Dendritic cell treated with granulocyte-macrophage colony-stimulating factor and Interleukin-4, amounts not matched to agents 40 ng/mL and 50 ng/mL, for 4 days (primary cell): ENCODE results near the gene C4orf50.

Experiments used
- H3K27ac Mint-ChIP-seq: one replicate; pipeline ENCODE4 v1.8.0; 2022; ENCODE audit warnings: mild to moderate bottlenecking, mixed read lengths
- H3K27me3 Mint-ChIP-seq: one replicate; pipeline ENCODE4 v1.8.0; 2022; ENCODE audit warnings: mild to moderate bottlenecking, mixed read lengths
- H3K36me3 Mint-ChIP-seq: one replicate; pipeline ENCODE4 v1.8.0; 2022; ENCODE audit warnings: low read depth, mixed read lengths
- H3K4me1 Mint-ChIP-seq: one replicate; pipeline ENCODE4 v1.8.0; 2022; ENCODE audit warnings: low read depth, mixed read lengths
- H3K4me3 Mint-ChIP-seq: one replicate; pipeline ENCODE4 v1.8.0; 2022; ENCODE audit warnings: mild to moderate bottlenecking, moderate library complexity, mixed read lengths
- H3K9me3 Mint-ChIP-seq: one replicate; pipeline ENCODE4 v1.8.0; 2022; ENCODE audit warnings: mixed read lengths
- intact Hi-C: fragments of 100-400 bp; cut with micrococcal nuclease; formaldehyde crosslinking; loops from one replicate; pipeline ENCODE4 v1.15.0; 2022

The C4orf50 gene

DNA sequence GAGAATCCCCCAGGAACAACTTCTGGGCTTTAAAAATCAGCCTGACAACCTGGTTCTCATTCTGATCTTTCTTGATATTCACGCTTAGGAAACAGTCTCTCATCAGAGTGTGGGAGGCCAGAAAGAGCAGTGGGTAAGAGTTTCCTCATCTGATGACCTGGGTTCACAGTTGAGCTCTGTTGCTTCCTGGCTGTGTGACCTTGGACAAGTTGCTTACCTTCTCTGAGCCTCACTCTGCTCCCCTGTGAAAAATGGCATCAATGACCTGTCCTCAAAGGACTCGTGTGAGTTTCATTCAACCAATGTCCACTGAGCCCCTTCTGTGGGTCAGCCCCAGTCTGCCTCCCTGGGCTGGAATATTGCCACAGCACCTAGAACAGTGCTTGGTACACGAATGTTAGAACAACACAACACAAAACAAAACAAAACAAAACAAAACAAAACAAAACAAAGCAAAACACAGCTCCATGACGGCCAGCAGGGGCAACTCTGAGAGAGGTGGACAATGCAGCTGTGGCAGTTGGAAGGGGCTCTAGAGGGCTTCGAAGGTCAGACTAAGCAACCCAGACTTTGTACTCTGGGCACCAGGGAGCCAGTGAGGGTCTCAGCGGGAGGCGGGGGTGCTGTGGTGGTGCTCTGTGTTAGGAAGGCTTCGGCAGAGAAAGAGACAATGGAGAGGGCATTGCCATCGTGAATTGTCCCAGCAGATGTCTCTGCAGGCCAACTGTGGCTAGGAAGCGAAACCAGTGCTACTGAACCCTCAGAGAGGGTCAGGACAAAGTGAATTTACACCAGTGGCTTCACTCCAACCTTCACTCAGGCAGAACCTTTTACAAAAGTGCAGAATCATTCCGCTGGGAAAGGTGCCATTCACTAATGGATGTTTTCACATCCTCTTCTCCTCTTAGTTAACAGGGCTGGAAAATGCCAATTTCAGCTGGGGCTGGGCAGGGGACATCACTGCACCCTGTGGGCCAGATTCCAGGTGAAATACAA lies 14.3 kb upstream of the C4orf50 start:
- no peaks in the 10 kb centered on the region for H3K36me3 Mint-ChIP-seq
- H3K27ac Mint-ChIP-seq: no peak overlapping the region
- H3K27me3 Mint-ChIP-seq: no peaks in the 10 kb centered on the region
- H3K9me3 Mint-ChIP-seq: no peaks in the 10 kb centered on the region
- H3K4me3 Mint-ChIP-seq: no peak overlapping the region
- intact Hi-C loops: no loop called here
- H3K4me1 Mint-ChIP-seq: no peaks in the 10 kb centered on the region

- H3K27ac Mint-ChIP-seq: no peak overlapping the region
- intact Hi-C loops: no loop called here
- no peak overlapping the region for H3K4me3 Mint-ChIP-seq
- H3K27me3 Mint-ChIP-seq: no peaks in the 10 kb centered on the region
- no peaks in the 10 kb centered on the region for H3K4me1 Mint-ChIP-seq
- no peaks in the 10 kb centered on the region for H3K9me3 Mint-ChIP-seq
- no peaks in the 10 kb centered on the region for H3K36me3 Mint-ChIP-seq
Observed at GRCh38 chr4:6031846-6032245, 13.6 kb upstream of the C4orf50 start.

GRCh38 chr4:6030679-6031078 lies 12.4 kb upstream of the C4orf50 start:
- H3K4me1 Mint-ChIP-seq: no peaks in the 10 kb centered on the region
- H3K4me3 Mint-ChIP-seq: no peak overlapping the region
- H3K9me3 Mint-ChIP-seq: no peaks in the 10 kb centered on the region
- no peaks in the 10 kb centered on the region for H3K36me3 Mint-ChIP-seq
- no peak overlapping the region for H3K27ac Mint-ChIP-seq
- H3K27me3 Mint-ChIP-seq: no peaks in the 10 kb centered on the region
- intact Hi-C loops: no loop called here

GRCh38 chr4:6029254-6029653 lies 11.0 kb upstream of the C4orf50 start:
- intact Hi-C loops: no loop called here
- Mint-ChIP-seq H3K27ac (no peak overlapping the region), H3K4me1 (no peaks in the 10 kb centered on the region), H3K9me3 (no peaks in the 10 kb centered on the region), H3K27me3 (no peaks in the 10 kb centered on the region), H3K4me3 (no peak overlapping the region), H3K36me3 (no peaks in the 10 kb centered on the region)

DNA sequence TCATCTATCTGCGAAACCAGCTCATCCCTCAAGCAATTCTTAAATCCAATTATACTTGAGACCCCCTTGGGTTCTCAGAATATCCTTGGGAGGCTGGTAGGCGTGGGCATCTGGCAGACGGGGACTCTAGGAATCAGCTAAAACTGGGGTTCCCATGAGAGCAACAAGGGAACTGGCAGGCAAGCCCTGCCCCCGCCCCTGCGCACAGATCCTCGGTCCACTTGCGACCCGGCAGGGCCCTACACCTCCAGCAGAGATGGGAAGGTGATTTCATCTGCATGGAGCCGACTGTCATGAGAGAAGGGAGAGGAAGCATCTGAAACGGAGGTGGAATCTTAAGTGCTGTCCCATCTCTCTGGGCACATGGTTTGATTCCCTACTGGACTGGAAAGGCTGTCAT lies 9.9 kb upstream of the C4orf50 start:
- Mint-ChIP-seq H3K27ac (no peak overlapping the region), H3K27me3 (no peaks in the 10 kb centered on the region), H3K4me1 (no peaks in the 10 kb centered on the region), H3K36me3 (no peaks in the 10 kb centered on the region), H3K9me3 (no peaks in the 10 kb centered on the region), H3K4me3 (no peak overlapping the region)
- intact Hi-C loops: no loop called here

DNA sequence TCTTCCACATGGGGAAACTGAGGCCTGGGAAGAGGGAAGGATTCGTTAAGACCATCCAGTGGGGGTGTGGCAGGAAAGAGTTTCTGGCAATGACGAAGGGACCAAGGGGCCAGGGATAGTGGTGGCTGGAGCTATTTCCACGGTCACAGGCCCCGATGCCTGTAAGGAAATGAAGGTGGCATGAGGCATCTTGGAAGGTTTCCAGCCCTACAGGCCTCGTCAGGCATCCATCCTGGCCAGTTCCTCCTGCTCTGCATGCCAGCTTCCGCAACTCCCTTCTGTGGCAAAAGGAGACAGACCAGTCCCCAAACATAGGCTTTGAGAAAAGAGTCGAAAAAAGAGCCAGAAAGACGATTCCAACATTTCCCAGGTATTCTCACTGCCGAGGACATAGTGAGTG lies 9.2 kb upstream of the C4orf50 start:
- intact Hi-C loops: no loop called here
- Mint-ChIP-seq H3K9me3 (no peaks in the 10 kb centered on the region), H3K36me3 (no peaks in the 10 kb centered on the region), H3K4me3 (no peak overlapping the region), H3K4me1 (no peaks in the 10 kb centered on the region), H3K27me3 (no peaks in the 10 kb centered on the region), H3K27ac (no peak overlapping the region)

- H3K36me3 Mint-ChIP-seq: no peaks in the 10 kb centered on the region
- H3K27me3 Mint-ChIP-seq: no peaks in the 10 kb centered on the region
- H3K9me3 Mint-ChIP-seq: no peaks in the 10 kb centered on the region
- no peak overlapping the region for H3K4me3 Mint-ChIP-seq
- no peaks in the 10 kb centered on the region for H3K4me1 Mint-ChIP-seq
- intact Hi-C loops: no loop called here
- H3K27ac Mint-ChIP-seq: no peak overlapping the region
Observed at GRCh38 chr4:6024313-6024960, 6.2 kb upstream of the C4orf50 start.

GRCh38 chr4:6023731-6024130 lies 5.5 kb upstream of the C4orf50 start:
- Mint-ChIP-seq H3K4me1 (no peaks in the 10 kb centered on the region), H3K27ac (no peak overlapping the region), H3K9me3 (no peaks in the 10 kb centered on the region), H3K36me3 (no peaks in the 10 kb centered on the region), H3K4me3 (no peak overlapping the region), H3K27me3 (peaks cover 3% of the 10 kb centered on the region)
- intact Hi-C loops: no loop called here

DNA sequence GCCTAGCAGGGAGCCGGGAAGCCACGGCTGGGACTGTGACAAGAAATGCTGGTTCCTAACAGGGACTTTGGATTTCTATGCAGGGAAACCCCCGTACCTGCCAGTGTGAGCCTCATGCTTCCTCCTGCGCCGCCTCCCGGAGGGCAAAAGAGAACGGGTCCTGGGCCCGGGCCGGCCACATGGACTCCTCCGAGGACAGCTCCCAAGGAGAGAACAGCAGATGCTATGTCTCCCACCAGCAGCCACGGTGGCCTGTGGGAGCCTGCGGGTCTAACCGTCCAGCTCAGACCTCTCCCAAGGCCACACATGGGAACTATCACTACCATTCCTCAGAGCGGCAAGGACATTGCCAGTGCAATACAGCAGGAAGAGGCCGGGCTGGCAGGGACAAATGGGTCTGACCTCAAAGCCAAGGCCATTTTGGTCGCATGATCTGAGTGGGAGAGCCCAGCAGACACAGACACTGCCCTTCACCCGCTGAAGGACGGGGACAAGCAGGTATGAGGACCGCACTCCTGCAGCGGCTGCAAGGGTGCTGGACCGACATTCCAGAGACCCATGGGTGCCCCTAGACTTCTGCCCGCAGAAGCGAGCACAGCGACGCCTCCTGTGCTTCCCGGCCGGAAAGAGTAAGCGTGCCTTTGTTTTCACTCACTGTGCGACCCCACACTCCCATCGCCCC lies 4.5 kb upstream of the C4orf50 start:
- Mint-ChIP-seq H3K36me3 (no peaks in the 10 kb centered on the region), H3K4me1 (no peaks in the 10 kb centered on the region), H3K4me3 (no peak overlapping the region), H3K27ac (no peak overlapping the region), H3K27me3 (peaks cover 3% of the 10 kb centered on the region), H3K9me3 (no peaks in the 10 kb centered on the region)
- intact Hi-C loops: no loop called here

- Mint-ChIP-seq H3K4me3 (no peak overlapping the region), H3K27me3 (peaks cover 3% of the 10 kb centered on the region), H3K4me1 (no peaks in the 10 kb centered on the region), H3K36me3 (no peaks in the 10 kb centered on the region), H3K27ac (no peak overlapping the region), H3K9me3 (no peaks in the 10 kb centered on the region)
- intact Hi-C loops: no loop called here
Observed at GRCh38 chr4:6021831-6022606, 3.8 kb upstream of the C4orf50 start.

GRCh38 chr4:6020613-6021012 lies 2.4 kb upstream of the C4orf50 start:
- intact Hi-C loops: no loop called here
- no peaks in the 10 kb centered on the region for H3K36me3 Mint-ChIP-seq
- H3K9me3 Mint-ChIP-seq: no peaks in the 10 kb centered on the region
- no peak overlapping the region for H3K4me3 Mint-ChIP-seq
- no peak overlapping the region for H3K27ac Mint-ChIP-seq
- peaks cover 3% of the 10 kb centered on the region for H3K27me3 Mint-ChIP-seq
- no peaks in the 10 kb centered on the region for H3K4me1 Mint-ChIP-seq

DNA sequence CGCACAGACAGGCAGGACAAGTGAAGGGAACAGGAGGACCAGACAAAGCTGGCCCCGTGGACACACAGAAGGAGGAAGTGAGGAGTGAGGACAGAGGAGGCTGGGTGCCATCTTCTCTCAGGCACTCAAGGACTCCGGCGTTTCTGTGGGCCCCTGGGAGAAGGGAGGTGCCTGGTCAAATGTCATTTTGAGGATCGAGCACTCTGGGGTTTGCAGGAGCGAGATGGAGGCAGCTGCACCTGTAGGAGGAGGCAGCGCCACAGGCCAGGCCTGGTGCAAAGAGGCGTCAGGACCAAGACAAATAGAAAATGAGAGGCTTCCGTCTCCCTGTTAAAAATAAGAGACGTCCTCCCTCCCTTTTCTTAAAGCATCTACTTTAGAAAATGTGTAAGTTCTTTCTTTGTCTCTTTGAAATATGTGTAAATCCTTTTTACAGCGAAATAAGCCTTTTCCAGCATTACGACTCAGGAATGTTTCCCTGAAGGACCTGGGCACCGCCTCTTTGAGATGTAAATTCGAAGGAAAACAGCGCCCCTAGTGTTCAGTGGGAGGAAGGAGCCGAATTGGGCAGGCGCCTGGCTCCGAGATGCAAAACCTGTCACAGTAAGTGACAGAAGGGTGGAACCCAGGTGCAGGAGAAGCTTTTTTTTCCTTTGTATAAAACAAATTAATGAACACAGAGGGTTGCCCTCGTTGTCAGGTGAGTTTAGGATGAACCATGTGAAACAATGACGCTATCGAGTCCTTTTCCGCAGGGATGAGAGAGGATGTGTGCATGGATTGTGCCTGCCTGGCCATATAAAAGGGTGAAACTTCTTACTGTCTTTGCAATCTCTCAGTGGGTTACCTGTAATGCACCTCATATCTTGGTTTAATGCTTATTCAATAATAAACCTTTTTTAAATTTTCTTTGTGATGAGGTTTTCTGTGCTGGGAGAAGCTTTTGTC lies 1.4 kb upstream of the C4orf50 start:
- H3K27ac Mint-ChIP-seq: no peak overlapping the region
- H3K27me3 Mint-ChIP-seq: peaks cover 3% of the 10 kb centered on the region
- intact Hi-C loops: no loop called here
- no peaks in the 10 kb centered on the region for H3K36me3 Mint-ChIP-seq
- no peak overlapping the region for H3K4me3 Mint-ChIP-seq
- no peaks in the 10 kb centered on the region for H3K9me3 Mint-ChIP-seq
- no peaks in the 10 kb centered on the region for H3K4me1 Mint-ChIP-seq

DNA sequence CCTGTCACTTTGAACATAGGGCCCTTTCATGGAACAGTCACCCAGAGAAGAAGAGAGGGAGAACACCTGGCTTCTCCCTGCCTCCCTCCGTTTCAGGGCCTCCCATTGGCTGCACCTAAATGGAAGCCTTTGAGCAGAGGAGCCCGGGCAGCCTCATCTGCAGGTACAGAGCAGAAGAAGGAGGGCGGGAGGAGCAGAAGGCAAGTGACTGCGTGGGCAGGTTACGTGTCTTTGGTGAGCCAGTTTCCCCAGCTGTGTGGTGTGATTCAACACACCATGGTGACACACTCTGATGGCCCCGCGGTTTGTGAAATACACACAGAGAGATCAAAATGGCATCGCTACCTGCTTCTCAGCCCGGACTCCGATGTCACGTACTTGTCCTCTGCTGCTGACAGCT lies 431 bp downstream of the C4orf50 start:
- H3K9me3 Mint-ChIP-seq: no peaks in the 10 kb centered on the region
- intact Hi-C loops: no loop called here
- peaks cover 3% of the 10 kb centered on the region for H3K27me3 Mint-ChIP-seq
- H3K36me3 Mint-ChIP-seq: no peaks in the 10 kb centered on the region
- no peak overlapping the region for H3K27ac Mint-ChIP-seq
- no peak overlapping the region for H3K4me3 Mint-ChIP-seq
- no peaks in the 10 kb centered on the region for H3K4me1 Mint-ChIP-seq
